GM19193 (cell line): ENCODE results near the gene FOLR2.

Source experiments
- POLR2A ChIP-seq: IDR thresholded peaks from 4 replicates; pipeline ENCODE4 v1.6.1; 2011; ENCODE audit not compliant: insufficient read depth, insufficient read length; ENCODE audit errors: extremely low read depth

FOLR2 gene

DNA sequence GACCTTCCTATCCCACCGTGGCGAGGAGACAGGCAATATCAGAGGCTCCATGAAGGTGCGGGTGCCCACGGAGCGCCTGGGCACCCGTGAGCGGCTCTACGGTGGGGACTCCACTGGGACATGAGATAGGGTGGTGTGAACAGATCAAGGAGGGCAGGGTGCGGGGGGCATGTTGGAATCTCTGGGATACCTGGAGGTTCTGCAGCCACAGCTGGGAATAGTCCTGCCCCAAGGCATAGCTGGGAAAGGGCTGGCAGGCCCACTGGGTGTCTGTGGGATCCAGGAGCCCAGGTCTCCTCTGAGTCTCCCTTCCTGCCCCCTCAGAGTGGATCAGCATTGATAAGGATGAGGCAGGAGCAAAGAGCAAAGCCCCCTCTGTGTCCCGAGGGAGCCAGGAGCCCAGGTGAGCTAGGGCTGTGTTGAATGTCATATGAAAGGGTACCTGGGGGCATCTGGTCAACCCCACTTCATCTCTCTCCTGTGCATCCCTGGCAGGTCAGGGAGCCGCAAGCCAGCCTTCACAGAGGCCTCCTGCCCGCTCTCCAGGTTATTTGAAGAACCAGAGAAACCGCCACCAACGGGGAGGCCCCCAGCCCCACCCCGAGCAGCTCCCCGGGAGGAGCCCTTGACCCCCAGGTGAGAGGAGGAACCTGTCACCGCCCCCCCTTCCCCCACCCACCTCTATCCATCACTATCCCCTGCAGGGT lies 18.9 kb downstream of the FOLR2 start:
- no peak for TF ChIP-seq POLR2A

GRCh38 chr11:72236083-72236697 lies 19.6 kb downstream of the FOLR2 start:
- no peak for TF ChIP-seq POLR2A

- TF ChIP-seq POLR2A: no peak
Observed at GRCh38 chr11:72236774-72237111, 20.1 kb downstream of the FOLR2 start.

GRCh38 chr11:72237112-72237931 lies 20.7 kb downstream of the FOLR2 start:
- no peak for TF ChIP-seq POLR2A

DNA sequence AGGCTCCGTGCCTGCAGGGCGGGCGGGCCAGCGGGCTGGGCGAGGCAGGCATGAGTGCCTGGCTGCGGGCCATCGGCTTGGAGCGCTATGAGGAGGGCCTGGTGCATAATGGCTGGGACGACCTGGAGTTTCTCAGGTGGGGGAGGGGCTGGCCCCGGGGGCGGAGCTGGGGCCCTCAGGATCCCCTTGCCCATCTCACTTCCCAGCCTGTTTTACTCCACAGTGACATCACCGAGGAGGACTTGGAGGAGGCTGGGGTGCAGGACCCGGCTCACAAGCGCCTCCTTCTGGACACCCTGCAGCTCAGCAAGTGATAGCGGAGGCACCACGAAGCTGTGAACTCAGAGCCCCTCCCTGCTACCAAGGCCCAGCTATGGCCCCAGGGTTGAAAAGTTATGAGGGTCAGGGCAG lies 21.5 kb downstream of the FOLR2 start:
- TF ChIP-seq POLR2A: no peak

DNA sequence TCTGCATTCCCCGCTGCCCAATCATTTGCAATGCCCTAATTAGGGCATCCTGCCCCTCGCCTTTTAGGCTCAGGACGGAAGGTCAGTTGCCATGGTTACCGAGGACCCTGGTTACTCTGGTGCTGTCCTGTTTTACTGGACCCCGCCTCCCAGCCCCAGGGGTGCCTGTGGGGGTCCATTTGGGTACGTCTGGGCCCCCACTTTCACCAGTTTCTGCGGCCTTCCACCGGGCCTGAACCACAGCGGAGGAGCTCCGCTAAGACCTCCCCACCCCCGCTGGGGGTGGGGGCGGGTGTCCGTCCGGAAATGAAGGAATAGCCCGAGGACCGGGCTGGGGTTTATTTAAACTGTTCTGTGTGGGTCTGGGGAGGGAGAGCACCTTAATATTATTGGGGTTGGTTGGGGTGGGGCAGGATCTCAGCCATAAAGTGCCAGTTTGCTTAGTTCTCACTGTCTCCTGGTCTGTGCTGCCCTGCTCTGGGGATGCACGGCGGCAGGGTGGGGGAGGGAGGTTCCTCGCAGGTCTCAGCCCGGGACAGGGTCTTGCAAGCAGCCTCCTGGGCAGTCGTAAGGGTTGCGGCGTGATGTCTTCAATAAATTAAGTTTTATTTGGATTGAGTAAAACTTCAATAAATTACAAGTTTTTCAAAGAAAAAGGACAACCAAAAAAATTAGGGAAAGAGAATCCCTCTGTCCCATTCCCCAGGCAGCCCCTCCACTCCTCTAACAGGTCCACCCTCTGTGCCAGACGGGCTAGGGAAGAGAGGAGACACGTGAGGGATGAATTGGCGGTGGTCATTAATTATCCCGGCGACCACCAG lies 22.1 kb downstream of the FOLR2 start:
- no peak for TF ChIP-seq POLR2A

DNA sequence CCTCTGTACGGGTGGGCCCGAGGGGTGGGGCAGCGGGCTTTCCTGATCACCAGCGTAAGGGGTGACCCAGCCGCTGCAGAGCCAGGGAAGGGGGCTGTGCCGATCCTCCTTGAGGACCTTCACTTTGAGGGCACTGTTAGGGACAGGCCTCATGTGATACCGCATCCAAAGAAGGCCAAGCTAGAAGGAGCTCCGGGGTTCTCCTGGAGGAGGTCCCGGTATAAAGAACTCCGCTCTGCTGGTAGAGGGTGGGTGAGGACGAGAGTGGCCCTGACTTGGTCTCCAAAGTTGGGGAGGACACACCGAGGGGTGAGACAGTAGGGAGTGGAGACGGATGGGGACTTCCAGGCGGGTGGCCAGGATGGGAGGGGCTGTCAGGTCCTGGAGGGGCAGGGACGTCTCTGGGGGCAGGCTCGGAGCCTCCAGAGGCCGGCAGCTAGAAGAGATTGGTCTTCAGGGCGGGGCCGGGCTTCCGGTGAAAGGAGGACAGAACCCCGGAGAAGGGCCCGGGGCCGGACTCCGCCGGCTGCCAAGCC lies 22.8 kb downstream of the FOLR2 start:
- peak; percentile 52 for TF ChIP-seq POLR2A

- TF ChIP-seq POLR2A: no peak
Observed at GRCh38 chr11:72239849-72240460, 23.4 kb downstream of the FOLR2 start.

- TF ChIP-seq POLR2A: no peak
Observed at GRCh38 chr11:72240461-72241290, 24.1 kb downstream of the FOLR2 start.

DNA sequence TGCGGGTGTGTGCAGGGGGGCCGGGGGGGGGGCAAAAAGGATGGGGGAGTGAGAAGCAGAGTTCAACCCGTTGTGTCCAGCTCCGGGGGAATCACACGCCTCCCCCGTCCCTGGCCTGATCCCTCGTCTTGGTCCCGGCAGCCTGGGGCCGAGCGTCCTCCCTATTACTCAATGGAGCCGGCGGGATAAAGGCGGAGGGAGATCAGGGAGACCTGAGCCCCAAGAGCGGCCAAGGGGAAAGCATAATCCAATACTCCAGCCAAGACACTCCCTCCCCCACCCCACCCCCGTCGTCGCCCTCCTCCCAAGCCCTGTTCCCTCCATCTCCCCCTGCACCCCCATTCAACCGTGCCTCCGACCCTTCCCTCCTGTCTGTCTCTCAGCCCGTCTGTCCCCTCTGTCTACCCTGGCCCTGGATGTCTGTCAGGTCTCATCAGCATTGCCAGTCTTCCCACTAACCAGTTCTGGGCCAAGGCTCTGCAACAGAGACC lies 24.7 kb downstream of the FOLR2 start:
- TF ChIP-seq POLR2A: no peak

- TF ChIP-seq POLR2A: no peak
Observed at GRCh38 chr11:72242141-72242540, 25.5 kb downstream of the FOLR2 start.

- TF ChIP-seq POLR2A: no peak
Observed at GRCh38 chr11:72243173-72244059, 26.8 kb downstream of the FOLR2 start.

- no peak for TF ChIP-seq POLR2A
Observed at GRCh38 chr11:72244060-72244360, 27.4 kb downstream of the FOLR2 start, which contains the start of gene PHOX2A. Gene PHOX2A, minus strand, starts transcription at chr11:72244176. Its CDS starts 172 bp downstream, at chr11:72244004.
